NCI-H69 (cell line): ENCODE measurements around the gene GOLGA6A.

Source experiments
- DNase-seq: peaks from one replicate; lab custom pipeline; 2025; lab: John Stamatoyannopoulos, UW

The GOLGA6A gene

DNA sequence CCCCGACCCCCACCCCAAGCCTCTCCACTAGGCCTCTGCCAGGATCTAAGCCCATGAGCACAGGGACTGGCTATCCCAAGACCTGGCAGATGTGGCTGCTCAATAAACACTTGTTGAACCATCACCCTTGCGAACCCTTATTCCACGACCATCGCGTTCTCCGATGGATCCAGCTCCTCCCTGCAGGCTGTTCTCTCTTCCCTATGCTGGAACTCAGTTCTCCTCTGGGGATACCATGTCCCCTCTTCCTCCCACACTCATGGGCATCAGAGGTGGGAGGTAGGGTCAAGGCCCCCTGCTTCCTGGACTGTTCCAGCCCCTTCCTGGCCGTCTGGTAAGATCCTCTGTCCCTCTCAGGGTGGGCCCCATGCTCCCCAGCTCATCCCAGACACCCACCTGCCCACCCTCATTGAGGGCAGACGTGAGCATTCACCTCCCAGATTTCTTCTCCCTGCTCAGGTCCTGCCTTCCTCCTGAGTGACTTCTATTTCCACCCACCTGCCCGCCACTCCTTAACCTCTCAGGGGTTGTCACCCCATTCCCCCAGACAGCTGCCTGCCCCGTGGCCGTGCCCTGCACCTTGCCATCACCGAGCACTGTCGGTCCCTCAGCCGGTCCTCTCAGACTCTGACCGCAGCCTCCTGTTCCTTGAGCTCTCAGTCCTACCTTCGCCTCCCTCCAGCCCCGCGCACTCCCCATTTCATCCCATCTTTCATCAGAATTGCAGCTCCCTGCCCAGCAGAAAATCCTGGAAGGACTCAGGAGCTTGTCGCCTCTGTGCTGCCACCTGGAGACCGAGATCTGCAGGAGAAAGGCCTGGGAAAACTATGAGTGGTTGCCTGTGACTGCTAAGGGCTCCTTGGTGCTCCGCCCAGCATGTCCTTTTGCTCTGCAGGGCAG is 45.8 kb downstream of the GOLGA6A start:
- DNase-seq = peak; percentile 41

DNA sequence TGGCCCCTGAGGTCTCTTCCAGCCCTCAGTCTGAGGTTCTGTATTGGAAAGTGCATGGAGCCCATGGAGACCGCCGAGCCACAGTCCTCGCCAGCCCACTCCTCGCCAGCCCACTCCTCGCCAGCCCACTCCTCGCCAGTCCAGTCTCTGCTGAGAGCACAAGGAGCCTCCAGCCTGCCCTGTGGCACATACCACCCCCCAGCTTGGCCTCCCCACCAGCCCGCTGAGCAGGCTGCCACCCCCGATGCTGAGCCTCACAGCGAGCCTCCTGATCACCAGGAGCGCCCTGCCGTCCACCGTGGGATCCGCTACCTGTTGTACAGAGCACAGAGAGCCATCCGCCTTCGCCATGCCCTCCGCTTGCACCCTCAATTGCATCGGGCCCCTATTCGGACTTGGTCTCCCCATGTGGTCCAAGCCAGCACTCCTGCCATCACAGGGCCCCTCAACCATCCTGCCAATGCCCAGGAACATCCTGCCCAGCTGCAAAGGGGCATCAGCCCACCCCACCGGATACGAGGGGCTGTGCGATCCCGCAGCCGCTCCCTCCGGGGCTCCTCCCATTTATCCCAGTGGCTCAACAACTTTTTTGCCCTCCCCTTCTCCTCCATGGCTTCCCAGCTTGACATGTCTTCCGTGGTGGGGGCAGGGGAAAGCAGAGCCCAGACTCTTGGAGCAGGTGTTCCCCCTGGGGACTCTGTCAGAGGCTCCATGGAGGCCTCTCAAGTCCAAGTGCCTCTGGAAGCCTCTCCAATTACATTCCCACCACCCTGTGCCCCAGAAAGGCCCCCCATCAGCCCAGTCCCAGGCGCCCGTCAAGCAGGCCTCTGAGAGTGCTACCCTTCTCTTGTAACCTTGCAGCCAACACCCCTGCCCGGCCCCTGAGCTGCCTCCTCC is 47.0 kb downstream of the GOLGA6A start:
- no peak for DNase-seq

DNA sequence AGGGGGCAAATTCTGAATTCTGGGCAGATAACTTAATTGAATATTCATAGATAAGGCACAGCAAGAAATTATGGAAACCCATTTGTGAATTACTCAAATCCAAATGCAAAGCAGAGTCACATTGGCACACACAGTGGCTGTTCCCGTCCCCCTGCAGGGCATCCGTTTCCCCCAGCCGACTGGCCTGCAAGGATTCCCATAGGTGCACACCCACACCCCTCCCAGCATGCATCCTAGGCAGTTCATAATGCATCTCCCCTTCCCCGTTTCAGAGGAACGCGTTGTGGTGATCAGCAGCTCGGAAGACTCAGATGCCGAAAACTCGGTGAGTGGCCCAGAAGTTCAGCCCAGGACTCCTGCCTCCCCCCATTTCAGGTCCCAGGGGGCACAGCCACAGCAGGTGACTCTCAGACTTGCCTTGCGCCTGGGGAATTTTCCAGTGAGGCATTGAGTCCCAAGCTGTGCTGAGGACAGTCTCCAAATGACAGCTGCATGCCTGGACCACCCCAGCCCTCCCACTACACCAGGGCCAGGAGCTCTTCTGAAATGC is 48.1 kb downstream of the GOLGA6A start:
- DNase-seq = no peak

DNA sequence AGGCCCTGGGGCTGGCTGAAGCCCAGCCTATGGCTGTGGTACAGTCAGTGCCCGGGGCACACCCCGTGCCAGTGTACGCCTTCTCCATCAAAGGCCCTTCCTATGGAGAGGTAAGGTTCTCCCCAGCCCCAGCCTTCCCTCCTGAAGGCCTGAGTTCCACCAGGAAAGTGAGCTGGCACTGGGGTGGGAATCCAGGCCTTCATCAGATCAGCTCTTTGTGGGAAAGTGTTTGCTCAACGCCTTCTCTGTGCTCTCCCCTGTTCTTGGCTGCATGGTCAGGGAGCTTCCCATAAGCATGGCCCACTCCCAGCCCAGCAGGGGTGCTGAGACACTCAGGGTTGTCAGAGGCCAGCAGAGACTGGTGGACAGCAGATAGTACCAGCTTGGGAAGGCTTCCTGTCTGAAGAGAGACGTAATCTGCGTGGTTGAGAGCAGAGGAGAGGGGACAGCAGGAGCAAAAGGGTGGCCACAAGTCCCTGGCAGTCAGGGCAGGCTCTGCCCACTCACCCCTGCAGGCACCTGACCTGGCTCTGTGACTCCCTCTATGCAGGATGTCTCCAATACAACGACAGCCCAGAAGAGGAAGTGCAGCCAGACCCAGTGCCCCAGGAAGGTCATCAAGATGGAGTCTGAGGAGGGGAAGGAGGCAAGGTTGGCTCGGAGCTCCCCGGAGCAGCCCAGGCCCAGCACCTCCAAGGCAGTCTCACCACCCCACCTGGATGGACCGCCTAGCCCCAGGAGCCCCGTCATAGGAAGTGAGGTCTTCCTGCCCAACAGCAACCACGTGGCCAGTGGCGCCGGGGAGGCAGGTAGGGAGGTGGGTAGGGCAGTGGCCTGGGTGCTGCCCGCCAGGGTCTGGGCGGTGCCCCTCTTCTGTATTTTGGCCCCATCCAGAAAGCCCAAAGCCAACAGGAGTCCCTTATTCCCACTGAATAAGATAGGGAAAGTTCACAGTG is 49.5 kb downstream of the GOLGA6A start:
- no peak for DNase-seq

DNA sequence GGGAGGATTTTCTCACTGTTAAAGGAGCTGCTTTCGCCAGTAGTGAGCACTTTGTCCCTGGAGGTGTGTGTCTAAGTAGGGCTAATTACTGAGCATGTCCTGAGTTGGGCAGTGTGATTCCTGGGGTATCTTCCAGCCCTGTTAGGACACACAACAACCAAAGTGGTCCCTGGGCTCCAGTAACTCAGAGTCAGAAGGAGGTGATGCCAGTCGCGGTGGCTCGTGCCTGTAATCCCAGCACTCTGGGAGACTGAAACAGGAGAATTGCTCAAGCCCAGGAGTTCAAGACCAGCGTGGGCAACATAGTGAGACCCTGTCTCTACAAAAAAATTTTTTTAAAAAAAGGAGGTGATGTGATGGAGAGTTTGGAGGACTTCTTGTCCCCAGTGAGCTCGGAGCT is 50.3 kb downstream of the GOLGA6A start:
- DNase-seq = no peak

DNA sequence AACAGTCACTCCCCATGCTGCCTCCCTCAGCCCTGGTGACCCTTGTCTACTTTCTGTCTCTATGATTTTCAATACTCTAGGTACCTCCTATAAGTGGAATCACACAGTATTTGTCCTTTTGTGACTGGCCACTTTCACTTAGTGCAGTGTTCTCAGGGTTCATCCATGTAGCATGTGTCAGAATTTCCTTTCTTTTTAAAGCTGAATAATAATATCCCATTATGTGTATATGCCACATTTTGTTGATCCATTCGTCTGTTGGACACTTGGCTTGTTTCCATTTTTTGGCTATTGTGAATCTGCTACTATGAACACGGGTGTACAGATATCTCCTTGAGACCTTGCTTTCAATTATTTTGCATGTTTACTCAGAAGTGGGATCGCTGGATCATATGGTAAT is 53.7 kb downstream of the GOLGA6A start:
- no peak for DNase-seq

DNA sequence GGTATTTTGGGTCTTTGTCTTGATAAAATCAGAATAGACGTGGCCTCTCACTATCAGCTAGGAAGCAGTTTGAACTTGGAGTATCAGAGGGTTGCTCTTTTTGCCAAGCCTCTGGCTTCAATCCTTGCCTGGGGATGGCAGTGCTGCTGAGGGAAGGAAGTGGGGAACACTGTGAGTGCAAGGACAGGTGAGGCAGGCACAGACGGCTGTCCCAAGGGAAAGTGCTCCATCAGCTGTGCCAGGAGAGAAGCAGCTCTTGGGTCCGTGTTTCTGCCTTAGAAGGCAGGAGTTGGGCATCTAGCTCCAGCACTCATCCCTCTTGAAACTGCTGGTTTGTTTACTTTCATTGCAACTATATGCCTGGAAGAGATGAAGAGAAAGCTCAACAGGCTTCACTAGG is 54.7 kb downstream of the GOLGA6A start:
- DNase-seq = no peak

DNA sequence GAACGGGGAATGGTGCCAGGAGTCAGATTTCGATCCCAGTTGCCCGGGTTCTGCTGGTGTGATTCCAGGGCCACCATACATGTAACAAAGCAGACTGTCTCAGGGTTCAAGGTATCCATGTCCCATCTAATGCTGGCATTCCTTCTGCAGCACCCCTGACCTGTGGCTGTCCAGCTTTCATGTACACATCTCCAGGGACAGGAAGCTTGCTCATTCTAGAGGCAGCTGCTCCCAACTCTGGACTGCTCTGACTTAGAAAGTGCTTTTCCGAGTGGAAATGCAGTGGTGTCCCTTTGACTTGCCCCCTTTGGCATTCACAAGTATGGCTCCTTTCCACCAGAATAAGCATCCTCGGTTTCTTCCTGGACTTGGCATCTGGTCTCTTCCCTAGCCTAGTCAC is 56.9 kb downstream of the GOLGA6A start:
- DNase-seq = no peak

DNA sequence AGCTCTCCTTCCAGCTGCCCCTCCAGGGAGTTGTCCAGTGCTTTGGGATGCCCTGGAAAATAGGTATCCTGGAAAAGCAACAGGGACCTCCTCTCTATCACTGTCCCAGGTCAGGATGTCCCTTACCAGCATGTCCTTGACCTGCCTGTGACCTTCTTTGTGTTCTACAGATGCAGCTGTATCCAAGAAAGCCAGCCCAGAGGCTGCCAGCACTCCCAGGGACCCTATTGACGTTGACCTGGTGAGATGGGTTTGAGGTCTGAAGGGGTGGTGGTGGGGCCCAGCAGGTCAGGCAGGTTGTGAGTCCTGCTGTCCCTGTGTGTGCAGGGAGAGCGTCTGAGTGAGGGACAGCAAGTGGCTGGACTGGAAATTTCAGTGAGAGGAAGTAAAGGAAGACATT is 57.7 kb downstream of the GOLGA6A start:
- no peak for DNase-seq

DNA sequence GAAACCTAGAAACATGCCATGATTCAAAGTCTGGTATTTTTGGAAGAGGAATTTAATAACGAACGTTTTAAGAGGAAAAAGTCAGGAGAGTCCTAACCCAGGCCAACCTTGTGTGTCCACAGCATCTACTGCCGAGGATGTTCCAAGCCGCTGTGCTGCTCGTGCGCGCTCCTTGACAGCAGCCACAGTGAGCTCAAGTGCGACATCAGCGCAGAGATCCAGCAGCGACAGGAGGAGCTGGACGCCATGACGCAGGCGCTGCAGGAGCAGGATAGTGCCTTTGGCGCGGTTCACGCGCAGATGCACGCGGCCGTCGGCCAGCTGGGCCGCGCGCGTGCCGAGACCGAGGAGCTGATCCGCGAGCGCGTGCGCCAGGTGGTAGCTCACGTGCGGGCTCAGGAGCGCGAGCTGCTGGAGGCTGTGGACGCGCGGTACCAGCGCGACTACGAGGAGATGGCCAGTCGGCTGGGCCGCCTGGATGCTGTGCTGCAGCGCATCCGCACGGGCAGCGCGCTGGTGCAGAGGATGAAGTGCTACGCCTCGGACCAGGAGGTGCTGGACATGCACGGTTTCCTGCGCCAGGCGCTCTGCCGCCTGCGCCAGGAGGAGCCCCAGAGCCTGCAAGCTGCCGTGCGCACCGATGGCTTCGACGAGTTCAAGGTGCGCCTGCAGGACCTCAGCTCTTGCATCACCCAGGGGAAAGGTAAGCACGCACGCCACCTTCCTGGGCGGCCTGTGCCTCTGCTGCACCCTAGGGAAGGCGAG is 59.5 kb downstream of the GOLGA6A start:
- no peak for DNase-seq
